ENCODE measurements around the gene ANKRD10.

DNA sequence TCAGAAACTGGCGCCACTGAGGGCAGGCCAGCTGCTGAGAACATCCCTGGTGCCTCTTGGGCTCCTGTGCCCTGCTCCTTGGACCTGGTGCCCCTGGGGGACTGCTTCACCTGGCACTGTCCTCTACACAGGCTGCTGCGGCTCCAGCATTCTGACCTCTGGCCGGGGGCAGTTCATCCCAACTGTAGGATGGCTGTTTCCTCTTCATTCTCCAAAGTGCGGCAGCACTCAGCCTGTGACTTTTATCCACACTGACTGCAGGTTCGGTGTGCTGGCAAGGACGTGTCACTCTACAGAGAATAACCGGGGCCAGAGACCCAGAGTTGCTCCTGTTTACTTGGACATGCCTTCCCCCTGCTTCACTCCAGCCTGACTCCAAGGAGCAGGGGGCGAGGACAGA, 7.6 kb upstream of the ANKRD10 start:
- TF ChIP-seq, protein P1, sequence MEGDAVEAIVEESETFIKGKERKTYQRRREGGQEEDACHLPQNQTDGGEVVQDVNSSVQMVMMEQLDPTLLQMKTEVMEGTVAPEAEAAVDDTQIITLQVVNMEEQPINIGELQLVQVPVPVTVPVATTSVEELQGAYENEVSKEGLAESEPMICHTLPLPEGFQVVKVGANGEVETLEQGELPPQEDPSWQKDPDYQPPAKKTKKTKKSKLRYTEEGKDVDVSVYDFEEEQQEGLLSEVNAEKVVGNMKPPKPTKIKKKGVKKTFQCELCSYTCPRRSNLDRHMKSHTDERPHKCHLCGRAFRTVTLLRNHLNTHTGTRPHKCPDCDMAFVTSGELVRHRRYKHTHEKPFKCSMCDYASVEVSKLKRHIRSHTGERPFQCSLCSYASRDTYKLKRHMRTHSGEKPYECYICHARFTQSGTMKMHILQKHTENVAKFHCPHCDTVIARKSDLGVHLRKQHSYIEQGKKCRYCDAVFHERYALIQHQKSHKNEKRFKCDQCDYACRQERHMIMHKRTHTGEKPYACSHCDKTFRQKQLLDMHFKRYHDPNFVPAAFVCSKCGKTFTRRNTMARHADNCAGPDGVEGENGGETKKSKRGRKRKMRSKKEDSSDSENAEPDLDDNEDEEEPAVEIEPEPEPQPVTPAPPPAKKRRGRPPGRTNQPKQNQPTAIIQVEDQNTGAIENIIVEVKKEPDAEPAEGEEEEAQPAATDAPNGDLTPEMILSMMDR (IDR thresholded peaks at IDR 0.05), result no peak
- TF ChIP-seq ZFX (IDR thresholded peaks at IDR 0.05; ENCODE audit: borderline replicate concordance), result no peak

Measured in 22Rv1 (cell line).